Kidney (tissue), 14 donors: ENCODE measurements around the gene BSG. TPM values are rescaled to one million over a fixed set of nuclear protein-coding genes. Genes with fewer than 3 reads are reported as not detected.

ENCODE experiments used
- DNase-seq, 5 donors: peaks; one replicate each; pipeline ENCODE4 v3.0.0-alpha.2; 2013 to 2020
- FAIRE-seq: peaks from 2 replicates; lab custom pipeline; 2012; peaks lifted over from hg19 to GRCh38; lab: Jason Lieb, UNC
- H3K27ac ChIP-seq, 2 donors: one replicate each; pipeline ENCODE4 v1.7.0; 2013; ENCODE audit warnings: low read depth in 2 of 2, low read length in 2 of 2, inconsistent platforms in 1 of 2
- H3K27me3 ChIP-seq: one replicate; pipeline ENCODE4 v1.7.1; 2013; ENCODE audit warnings: low read length, inconsistent platforms; ENCODE audit not compliant: control insufficient read depth, insufficient read depth
- H3K36me3 ChIP-seq, 3 donors: one replicate each; pipeline versions ENCODE4 v1.7.0 to v1.7.1; 2013; ENCODE audit warnings: low read length in 3 of 3, control low read depth in 1 of 3, inconsistent platforms in 1 of 3; ENCODE audit not compliant: insufficient read depth in 3 of 3, control insufficient read depth in 2 of 3
- H3K4me1 ChIP-seq, 3 donors: one replicate each; pipeline versions ENCODE4 v1.7.0 to v1.7.1; 2013; ENCODE audit warnings: low read length in 3 of 3, inconsistent platforms in 1 of 3, low read depth in 1 of 3; ENCODE audit not compliant: control insufficient read depth in 2 of 3, insufficient read depth in 2 of 3
- H3K4me3 ChIP-seq, 3 donors: one replicate each; pipeline versions ENCODE4 v1.7.0 to v1.8.1; 2013; ENCODE audit warnings: low read length in 3 of 3, control low read depth in 1 of 3, inconsistent platforms in 1 of 3
- H3K9ac ChIP-seq, 3 donors: one replicate each; pipeline versions ENCODE4 v1.7.0 to v1.7.1; 2013; ENCODE audit warnings: low read length in 3 of 3, control low read depth in 1 of 3, inconsistent platforms in 1 of 3
- H3K9me3 ChIP-seq, 3 donors: one replicate each; pipeline versions ENCODE4 v1.7.0 to v1.7.1; 2013; ENCODE audit warnings: low read length in 3 of 3, control low read depth in 1 of 3, inconsistent platforms in 1 of 3; ENCODE audit not compliant: control insufficient read depth in 2 of 3, insufficient read depth in 1 of 3
- intact Hi-C: fragments of 100-400 bp; cut with DNase I; formaldehyde crosslinking; loops from one replicate; pipeline ENCODE4 v1.11.1; 2022
- polyA plus RNA-seq: library from polyadenylated mRNA; stranded (reverse); fragments of 350-450 nt; fragmentation: Illumina TruSeq; extraction: RNeasy Lipid Tissue Mini Kit (QIAGEN cat#74804); gene quantifications from one replicate; pipeline ENCODE4 v1.2.3, GENCODE V29; 2014; ENCODE audit warnings: low read depth, low replicate concordance; ENCODE audit not compliant: insufficient read depth
- total RNA-seq: library from RNA; stranded (reverse); fragmentation: NEBNext Ultra II Directional; extraction: Animal tissue kit (Norgen Biotek cat#: 25700); gene quantifications from one replicate; pipeline ENCODE4 v1.2.1, GENCODE V29; 2021
- TF ChIP-seq, protein P1 (sequence below): IDR thresholded peaks from 3 replicates; pipeline ENCODE4 v1.5.1; 2012; ENCODE audit warnings: mild to moderate bottlenecking, moderate library complexity, borderline replicate concordance; ENCODE audit not compliant: insufficient read depth; ENCODE audit errors: extremely low read depth
- donor health status: control.
- donor health status: control.
- donor health status: control.
- donor health status: control.
- donor health status: control.
- donor health status: DM: yes; HTN: yes; CAD: no.
- donor health status: Normal renal cell carcinoma (clear cell type).

BSG gene
- total and polyA plus RNA-seq, 2 donors from 2014 or later, result 554 to 984 TPM

DNA sequence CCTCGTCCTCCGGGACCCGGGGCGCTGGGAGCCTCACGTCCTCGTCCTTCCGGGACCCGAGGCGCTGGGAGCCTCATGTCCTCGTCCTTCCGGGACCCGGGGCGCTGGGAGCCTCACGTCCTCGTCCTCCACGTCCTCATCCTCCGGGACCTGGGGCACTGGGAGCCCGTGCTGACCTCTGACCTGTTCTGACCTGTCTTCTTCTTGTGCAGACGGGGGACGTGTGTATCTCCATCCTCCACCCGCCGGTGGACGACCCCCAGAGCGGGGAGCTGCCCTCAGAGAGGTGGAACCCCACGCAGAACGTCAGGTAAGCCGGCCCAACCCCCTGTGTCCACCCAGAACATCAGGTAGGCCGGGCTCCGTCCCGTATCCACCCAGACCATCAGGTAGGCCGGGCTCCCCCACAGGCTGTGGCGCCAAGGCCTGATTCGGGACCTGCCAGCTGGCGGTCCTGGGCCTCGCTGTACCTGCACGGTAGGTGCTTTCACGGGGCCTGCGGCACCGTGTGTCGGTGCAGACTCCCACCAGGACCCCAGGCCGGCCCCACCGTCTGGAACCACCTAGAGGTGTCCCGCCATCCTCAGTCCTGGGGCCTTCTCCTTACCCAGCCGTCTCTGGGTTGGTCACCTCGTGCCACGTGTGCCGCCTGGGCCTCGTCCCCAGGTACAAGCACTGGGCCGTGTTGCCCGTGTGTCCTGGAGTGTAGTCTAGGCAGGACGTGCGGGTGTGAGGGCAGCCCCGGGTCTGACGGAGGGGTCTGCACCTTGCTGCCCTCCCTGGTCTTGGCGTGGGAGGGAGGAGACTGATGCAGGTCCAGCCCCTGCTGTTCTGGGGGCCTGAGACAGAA, 36.1 kb upstream of the BSG start:
- FAIRE-seq (no peak), DNase-seq (peak in 1 of 5 donors; percentile 73)
- Histone ChIP-seq H3K4me3 (no peak overlapping the region), H3K27ac (no peak overlapping the region), H3K4me1 (peaks cover 0 to 17% (median 0%) of the 10 kb centered on the region in 3 donors), H3K9ac (no peak overlapping the region), H3K36me3 (peaks cover 0 to 15% (median 5%) of the 10 kb centered on the region in 3 donors), H3K9me3 (no peaks in the 10 kb centered on the region), H3K27me3 (no peaks in the 10 kb centered on the region)
- TF ChIP-seq, protein P1, sequence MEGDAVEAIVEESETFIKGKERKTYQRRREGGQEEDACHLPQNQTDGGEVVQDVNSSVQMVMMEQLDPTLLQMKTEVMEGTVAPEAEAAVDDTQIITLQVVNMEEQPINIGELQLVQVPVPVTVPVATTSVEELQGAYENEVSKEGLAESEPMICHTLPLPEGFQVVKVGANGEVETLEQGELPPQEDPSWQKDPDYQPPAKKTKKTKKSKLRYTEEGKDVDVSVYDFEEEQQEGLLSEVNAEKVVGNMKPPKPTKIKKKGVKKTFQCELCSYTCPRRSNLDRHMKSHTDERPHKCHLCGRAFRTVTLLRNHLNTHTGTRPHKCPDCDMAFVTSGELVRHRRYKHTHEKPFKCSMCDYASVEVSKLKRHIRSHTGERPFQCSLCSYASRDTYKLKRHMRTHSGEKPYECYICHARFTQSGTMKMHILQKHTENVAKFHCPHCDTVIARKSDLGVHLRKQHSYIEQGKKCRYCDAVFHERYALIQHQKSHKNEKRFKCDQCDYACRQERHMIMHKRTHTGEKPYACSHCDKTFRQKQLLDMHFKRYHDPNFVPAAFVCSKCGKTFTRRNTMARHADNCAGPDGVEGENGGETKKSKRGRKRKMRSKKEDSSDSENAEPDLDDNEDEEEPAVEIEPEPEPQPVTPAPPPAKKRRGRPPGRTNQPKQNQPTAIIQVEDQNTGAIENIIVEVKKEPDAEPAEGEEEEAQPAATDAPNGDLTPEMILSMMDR, result no peak
- intact Hi-C loops, result no loop called here

DNA sequence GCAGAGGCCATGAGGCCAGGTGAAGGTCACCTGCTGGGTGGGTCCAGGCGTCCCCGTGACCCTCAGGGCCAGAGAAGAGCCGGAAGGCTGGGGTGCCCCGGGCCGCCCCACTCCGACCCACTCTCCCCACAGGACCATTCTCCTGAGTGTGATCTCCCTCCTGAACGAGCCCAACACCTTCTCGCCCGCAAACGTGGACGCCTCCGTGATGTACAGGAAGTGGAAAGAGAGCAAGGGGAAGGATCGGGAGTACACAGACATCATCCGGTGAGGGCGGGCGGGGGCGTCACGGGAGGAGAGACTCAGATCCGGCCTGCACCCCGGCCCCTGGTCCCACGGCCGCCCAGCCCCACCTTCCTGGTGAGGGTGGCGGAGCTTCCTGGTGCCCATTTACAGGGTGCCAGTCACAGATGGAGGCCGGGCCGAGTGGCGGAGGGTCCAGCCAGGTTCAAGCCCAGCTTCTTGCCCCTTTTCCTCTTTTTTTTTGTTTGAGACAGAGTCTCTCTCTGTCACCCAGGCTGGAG, 35.5 kb upstream of the BSG start:
- intact Hi-C loops, result no loop called here
- TF ChIP-seq, protein P1, result no peak
- H3K36me3 ChIP-seq, result peaks cover 0 to 17% (median 5%) of the 10 kb centered on the region in 3 donors
- DNase-seq (peak in 1 of 5 donors; percentile 72), FAIRE-seq (no peak)
- no peaks in the 10 kb centered on the region for H3K27me3 ChIP-seq
- no peak overlapping the region for H3K9ac ChIP-seq
- H3K9me3 ChIP-seq, result no peaks in the 10 kb centered on the region
- H3K4me3 ChIP-seq, result no peak overlapping the region
- H3K27ac ChIP-seq, result no peak overlapping the region
- H3K4me1 ChIP-seq, result peaks cover 0 to 17% (median 0%) of the 10 kb centered on the region in 3 donors

DNA sequence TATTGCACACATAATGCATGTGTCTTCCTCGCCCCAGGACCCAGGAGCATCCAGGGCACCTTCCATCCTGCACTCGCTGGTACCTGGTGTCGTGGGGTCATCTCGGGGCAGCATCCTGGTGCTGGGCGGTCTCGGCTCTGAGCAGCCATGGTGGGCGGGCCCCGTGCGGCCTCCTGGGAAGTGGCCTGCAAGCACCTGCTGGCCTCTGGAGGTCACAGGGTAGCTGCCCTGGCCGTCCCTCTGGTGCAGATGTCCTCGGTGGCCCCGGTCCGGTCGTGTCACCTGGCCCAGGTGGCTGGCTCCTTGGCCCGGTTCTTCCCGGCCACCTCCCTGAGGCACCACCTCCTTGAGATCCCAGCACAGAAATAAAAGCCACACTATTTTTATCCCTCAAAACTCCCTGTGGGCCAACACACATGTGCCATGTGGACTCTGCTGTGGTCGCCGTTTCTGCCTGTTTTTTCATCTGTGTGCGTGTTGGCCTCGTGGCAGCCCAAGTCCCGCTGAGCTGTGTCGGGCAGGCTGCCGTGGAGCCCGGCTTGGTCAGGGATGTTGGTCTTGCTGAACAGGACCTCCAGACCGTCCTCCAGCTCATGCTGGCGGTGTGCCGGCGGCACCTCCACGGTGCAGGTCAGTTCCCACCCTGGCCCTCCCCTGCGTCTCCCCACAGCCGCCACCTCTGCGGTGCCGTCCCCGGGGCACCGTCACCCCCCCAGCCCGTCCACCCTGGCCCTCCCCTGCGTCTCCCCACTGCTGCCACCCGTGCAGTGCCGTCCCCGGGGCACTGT, 33.6 kb upstream of the BSG start:
- Histone ChIP-seq H3K9me3 (no peaks in the 10 kb centered on the region), H3K4me3 (no peak overlapping the region), H3K36me3 (peaks cover 0 to 17% (median 5%) of the 10 kb centered on the region in 3 donors), H3K27ac (no peak overlapping the region), H3K4me1 (peaks cover 0 to 9% (median 0%) of the 10 kb centered on the region in 3 donors), H3K9ac (no peak overlapping the region), H3K27me3 (no peaks in the 10 kb centered on the region)
- FAIRE-seq (no peak), DNase-seq (peak in 1 of 5 donors; percentile 72)
- TF ChIP-seq, protein P1, result no peak
- intact Hi-C loops, result no loop called here
